Measurements from ENCODE around the gene MLLT6.

The MLLT6 gene

DNA sequence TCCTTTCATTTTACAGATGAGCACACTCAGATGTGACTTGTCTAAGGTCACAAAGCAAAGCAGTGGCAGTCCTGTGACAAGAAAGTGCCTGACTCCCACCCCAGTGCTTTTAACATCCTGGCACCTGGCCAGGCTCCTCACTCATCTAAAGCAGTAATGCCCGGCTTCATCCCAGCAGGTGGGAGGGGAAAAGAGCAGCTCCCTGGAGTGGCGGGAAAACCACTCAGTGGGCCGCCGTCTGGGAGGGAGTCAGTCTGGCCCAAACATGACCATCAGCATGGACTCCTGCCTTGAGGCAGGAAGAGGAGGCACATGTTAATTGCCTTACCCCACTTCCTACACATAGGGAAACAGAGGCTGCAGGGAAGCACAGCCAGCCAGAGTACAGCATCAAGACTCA lies 40.5 kb downstream of the MLLT6 start:
- no peak for DNase-seq
- H3K27ac Mint-ChIP-seq, result no peak overlapping the region

DNA sequence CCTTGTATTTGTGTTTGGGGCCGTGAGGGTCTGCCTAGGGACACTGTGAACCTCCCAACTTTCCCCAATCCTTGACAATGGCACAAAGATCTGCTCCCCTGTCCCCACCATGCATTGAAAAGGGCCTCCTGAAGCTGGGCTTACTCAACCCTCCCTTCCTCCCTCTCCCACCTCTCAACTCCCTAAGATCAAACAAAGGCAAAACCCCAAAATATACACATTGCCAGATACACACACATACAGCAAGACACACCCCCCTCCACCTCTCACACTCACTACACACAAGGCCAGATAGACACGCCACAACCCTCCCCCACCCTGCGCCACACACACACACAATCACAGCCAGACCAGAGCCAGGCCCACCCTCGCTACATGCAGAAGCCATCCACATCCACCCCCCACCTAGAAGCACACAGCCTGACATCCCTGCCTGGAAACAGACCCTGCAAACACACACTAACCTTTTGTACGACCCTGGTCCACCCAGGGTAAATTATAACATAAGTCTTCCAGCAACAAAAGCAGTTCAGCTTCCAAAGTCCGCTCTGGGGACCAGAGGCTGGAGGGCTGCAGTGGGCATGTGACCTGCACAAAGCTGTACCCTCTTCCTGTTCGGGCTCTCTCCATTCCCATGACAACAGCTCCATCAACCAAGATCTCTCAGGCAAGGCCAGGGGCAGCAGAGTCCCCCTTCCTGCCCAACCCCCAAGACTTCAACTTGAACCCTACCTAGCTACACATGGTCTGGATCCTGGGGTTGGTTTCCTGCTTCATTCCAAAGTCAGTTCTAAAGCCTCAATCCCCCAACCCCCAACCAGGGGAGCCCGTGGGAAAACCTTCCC lies 41.2 kb downstream of the MLLT6 start:
- peaks cover 72% of the 10 kb centered on the region for H3K4me1 Mint-ChIP-seq
- H3K27ac Mint-ChIP-seq, result peak overlapping the region; percentile 3
- H3K36me3 Mint-ChIP-seq (ENCODE audit: low read depth), result peaks cover 7% of the 10 kb centered on the region
- DNase-seq, result no peak
- TF ChIP-seq, protein P1, sequence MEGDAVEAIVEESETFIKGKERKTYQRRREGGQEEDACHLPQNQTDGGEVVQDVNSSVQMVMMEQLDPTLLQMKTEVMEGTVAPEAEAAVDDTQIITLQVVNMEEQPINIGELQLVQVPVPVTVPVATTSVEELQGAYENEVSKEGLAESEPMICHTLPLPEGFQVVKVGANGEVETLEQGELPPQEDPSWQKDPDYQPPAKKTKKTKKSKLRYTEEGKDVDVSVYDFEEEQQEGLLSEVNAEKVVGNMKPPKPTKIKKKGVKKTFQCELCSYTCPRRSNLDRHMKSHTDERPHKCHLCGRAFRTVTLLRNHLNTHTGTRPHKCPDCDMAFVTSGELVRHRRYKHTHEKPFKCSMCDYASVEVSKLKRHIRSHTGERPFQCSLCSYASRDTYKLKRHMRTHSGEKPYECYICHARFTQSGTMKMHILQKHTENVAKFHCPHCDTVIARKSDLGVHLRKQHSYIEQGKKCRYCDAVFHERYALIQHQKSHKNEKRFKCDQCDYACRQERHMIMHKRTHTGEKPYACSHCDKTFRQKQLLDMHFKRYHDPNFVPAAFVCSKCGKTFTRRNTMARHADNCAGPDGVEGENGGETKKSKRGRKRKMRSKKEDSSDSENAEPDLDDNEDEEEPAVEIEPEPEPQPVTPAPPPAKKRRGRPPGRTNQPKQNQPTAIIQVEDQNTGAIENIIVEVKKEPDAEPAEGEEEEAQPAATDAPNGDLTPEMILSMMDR (IDR thresholded peaks at IDR 0.05), result no peak
- H3K4me3 Mint-ChIP-seq, result peak overlapping the region; percentile 98
- no peaks in the 10 kb centered on the region for H3K9me3 Mint-ChIP-seq
- no peaks in the 10 kb centered on the region for H3K27me3 Mint-ChIP-seq (ENCODE audit: low read depth, poor library complexity)

More for the DNA sequence above, 40.5 kb downstream of the MLLT6 start:
- TF ChIP-seq, protein P1 (IDR thresholded peaks at IDR 0.05), result no peak
- Mint-ChIP-seq H3K36me3 (ENCODE audit: low read depth) (peaks cover 13% of the 10 kb centered on the region), H3K4me3 (peak overlapping the region; percentile 98), H3K4me1 (peaks cover 72% of the 10 kb centered on the region), H3K27me3 (ENCODE audit: low read depth, poor library complexity) (no peaks in the 10 kb centered on the region), H3K9me3 (no peaks in the 10 kb centered on the region)

DNA sequence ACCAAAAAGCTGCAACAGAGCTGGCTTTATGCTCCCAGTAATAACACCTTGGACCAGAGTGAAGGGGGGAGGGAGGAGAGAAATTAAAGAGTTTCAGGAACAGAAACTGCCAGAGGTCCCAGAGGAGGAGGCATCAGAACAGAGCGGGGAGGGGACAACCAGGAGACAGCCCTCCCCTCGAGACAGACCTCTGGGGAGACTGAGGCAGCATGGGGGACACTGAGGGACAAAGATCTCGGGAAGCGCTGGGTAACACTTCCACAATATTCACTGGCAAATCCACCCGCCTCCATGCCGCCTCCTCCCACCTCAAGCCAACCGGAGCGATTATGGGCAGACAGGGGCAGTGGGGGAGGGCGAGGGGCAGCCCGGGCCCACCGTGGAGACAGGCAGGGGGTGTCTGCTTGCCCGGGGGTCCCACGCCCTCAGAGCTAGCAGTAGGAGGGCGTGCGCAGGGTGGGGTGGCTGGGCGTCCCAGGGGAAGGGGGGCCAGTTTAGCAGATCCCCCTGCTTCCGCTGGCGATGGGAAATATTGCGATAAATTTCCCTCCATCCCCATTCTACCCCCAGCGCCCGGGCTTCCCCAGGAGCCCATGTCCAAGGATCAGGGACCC lies 41.9 kb downstream of the MLLT6 start:
- DNase-seq, result no peak
- no peaks in the 10 kb centered on the region for H3K27me3 Mint-ChIP-seq (ENCODE audit: low read depth, poor library complexity)
- H3K36me3 Mint-ChIP-seq (ENCODE audit: low read depth), result peaks cover 5% of the 10 kb centered on the region
- TF ChIP-seq, protein P1 (IDR thresholded peaks at IDR 0.05), result no peak
- peaks cover 67% of the 10 kb centered on the region for H3K4me1 Mint-ChIP-seq
- H3K27ac Mint-ChIP-seq, result no peak overlapping the region
- no peaks in the 10 kb centered on the region for H3K9me3 Mint-ChIP-seq
- H3K4me3 Mint-ChIP-seq, result peak overlapping the region; percentile 98

DNA sequence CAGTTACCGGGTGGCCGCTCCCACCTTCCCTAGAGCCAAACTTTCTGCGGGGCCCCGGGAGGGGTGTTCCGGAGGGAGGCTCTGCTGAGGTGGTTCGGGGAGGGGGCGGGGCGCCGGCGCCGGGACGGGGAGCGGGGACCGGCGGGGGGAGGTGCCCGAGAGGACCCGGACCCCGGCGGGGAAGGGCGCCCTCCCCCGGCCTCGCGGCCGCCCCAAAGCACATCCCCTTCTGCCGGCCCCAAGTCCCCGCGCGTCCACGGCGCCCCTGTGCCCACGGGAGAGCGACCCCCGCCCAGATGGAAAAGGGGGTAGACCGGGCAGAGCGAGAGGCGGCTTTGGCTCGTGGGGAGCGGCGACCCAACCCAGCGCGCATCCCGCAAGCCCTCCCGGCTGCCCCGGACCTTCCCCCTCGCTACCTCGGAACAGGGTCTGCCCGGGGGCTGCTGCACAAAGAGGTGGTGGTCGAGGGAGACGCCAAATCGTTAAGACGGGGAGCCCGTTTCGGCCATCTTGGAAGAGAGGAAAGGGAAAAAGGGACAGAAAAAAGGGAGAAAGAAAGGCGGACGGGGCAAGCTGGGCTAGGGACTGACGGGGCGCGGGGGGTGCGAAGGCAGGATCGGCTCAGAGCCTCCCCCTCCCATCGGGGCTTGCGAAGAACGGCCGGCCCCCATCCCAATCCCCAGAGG lies 42.5 kb downstream of the MLLT6 start:
- no peaks in the 10 kb centered on the region for H3K9me3 Mint-ChIP-seq

DNA sequence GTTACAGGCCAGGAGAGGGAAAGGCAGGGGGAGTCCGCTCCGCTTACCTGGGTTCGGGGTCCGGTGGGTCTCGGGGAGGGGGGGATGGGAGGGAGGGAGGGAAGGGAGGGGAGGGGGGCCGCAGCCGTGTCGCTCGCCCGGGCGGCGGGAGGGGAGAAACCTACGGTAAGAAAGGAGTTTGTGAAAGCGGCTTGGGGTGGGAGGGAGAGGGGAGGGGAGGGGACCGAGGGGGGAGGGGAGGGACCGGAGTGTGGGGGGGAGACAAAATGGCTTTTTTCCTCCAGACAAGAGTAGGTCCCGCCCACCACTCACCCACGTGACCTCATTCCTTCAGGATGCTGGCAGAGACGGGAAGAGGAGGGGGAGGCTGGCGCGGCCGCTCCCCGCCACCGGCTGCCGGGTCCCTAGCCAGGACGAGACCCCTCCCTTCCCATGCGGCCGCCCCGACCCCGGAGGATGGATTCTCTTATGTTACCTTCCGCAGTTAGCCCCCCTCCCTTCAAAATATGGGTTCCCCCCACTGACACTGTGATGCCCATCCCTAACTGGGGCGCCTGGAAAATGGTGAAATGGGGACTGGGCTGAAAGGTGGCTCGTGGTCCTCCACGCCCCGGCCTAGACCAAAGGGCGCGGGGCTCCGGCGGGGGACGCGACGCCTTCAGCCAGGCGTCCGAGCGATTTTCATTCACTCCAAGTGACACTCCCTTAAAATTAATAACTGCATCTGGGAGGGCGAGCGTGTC lies 43.2 kb downstream of the MLLT6 start, which contains the start of gene PCGF2:
Gene PCGF2 (minus strand): TSS at position 188 of the 743 bp plus-strand sequence. CDS start 7,934 bp downstream, outside the sequence.
- Mint-ChIP-seq H3K27me3 (ENCODE audit: low read depth, poor library complexity) (no peaks in the 10 kb centered on the region), H3K27ac (peak within 1 kb of the TSS; percentile 50), H3K4me1 (peaks cover 59% of the 10 kb centered on the region), H3K9me3 (no peaks in the 10 kb centered on the region), H3K4me3 (peak within 1 kb of the TSS; percentile 98), H3K36me3 (ENCODE audit: low read depth) (peaks cover 5% of the 10 kb centered on the region)
- TF ChIP-seq, protein P1 (IDR thresholded peaks at IDR 0.05), result no peak
- DNase-seq, result peak; percentile 95

More for the DNA sequence above, 42.5 kb downstream of the MLLT6 start:
- peaks cover 5% of the 10 kb centered on the region for H3K36me3 Mint-ChIP-seq (ENCODE audit: low read depth)
- H3K4me1 Mint-ChIP-seq, result peaks cover 64% of the 10 kb centered on the region
- peak overlapping the region; percentile 50 for H3K27ac Mint-ChIP-seq
- DNase-seq, result peak; percentile 78
- H3K27me3 Mint-ChIP-seq (ENCODE audit: low read depth, poor library complexity), result no peaks in the 10 kb centered on the region
- TF ChIP-seq, protein P1 (IDR thresholded peaks at IDR 0.05), result no peak
- H3K4me3 Mint-ChIP-seq, result peak overlapping the region; percentile 98
